ENCODE results near the gene WDTC1. TPM values are rescaled to one million over a fixed set of nuclear protein-coding genes. Genes with fewer than 3 reads are reported as not detected.

The WDTC1 gene
- total and polyA plus RNA-seq, 9 of the 15 experiments (the other 6 are each of a cell fraction or from before 2014, with no cell fraction given), result 0.18 to 32.3 (median 8.8) TPM

- TF ChIP-seq SFPQ (IDR thresholded peaks at IDR 0.05; ENCODE audit: low read depth, low read length), result peak; percentile 92
- no peak for TF ChIP-seq ZNF586 (CRISPR knock-in tag; conservative IDR thresholded peaks at IDR 0.05)
- no peak for TF ChIP-seq ATF2 (CRISPR knock-in tag; IDR thresholded peaks at IDR 0.05)
- TF ChIP-seq ZBTB9 (CRISPR knock-in tag; IDR thresholded peaks at IDR 0.05), result peak; percentile 53; the same call in 1 of the 2 replicates
- TF ChIP-seq RBFOX2 (IDR thresholded peaks at IDR 0.05; ENCODE audit: low read depth, low read length), result peak; percentile 89
- no peak for TF ChIP-seq CHD1 (IDR thresholded peaks at IDR 0.05; ENCODE audit: low read length)
- TF ChIP-seq ZNF507 (tag; conservative IDR thresholded peaks at IDR 0.05), result no peak
- peak; percentile 91; the same call in 1 of the 2 replicates for TF ChIP-seq ZBTB2 (IDR thresholded peaks at IDR 0.05)
- no peak for TF ChIP-seq PHB (CRISPR knock-in tag; IDR thresholded peaks at IDR 0.05)
- no peak for TF ChIP-seq RNF219 (CRISPR knock-in tag; IDR thresholded peaks at IDR 0.05)
- TF ChIP-seq STAT6 (CRISPR knock-in tag; IDR thresholded peaks at IDR 0.05), result no peak; the same call in 1 of the 2 replicates
These were observed at the start of gene WDTC1 (continued) for GRCh38 chr1:27234049-27234882.

All from K562 (cell line).